RPMI8226 (cell line): ENCODE measurements around the gene PARD3B.
A peak's percentile ranks its signal among the peaks of the same experiment; 100 is the strongest.

Experiments
- DNase-seq: peaks from one replicate; pipeline ENCODE4 v3.0.0-alpha.2; 2015

Gene PARD3B

GRCh38 chr2:204772546-204772945, 227.3 kb downstream of the PARD3B start:
- DNase-seq, result no peak

- DNase-seq, result no peak
Observed at GRCh38 chr2:204775766-204776165, 230.5 kb downstream of the PARD3B start.

- no peak for DNase-seq
Observed at GRCh38 chr2:204776781-204777559, 231.7 kb downstream of the PARD3B start.

- no peak for DNase-seq
Observed at GRCh38 chr2:204779771-204780170, 234.5 kb downstream of the PARD3B start.

GRCh38 chr2:204781941-204782340, 236.7 kb downstream of the PARD3B start:
- no peak for DNase-seq

- DNase-seq, result no peak
Observed at GRCh38 chr2:204790076-204790475, 244.8 kb downstream of the PARD3B start.

- DNase-seq, result no peak
Observed at GRCh38 chr2:204791230-204791629, 246.0 kb downstream of the PARD3B start.

- DNase-seq, result no peak
Observed at GRCh38 chr2:204794624-204795023, 249.3 kb downstream of the PARD3B start.

- no peak for DNase-seq
Observed at GRCh38 chr2:204795156-204795555, 249.9 kb downstream of the PARD3B start.

- DNase-seq, result no peak
Observed at GRCh38 chr2:204796581-204796980, 251.3 kb downstream of the PARD3B start.

GRCh38 chr2:204799791-204800190, 254.5 kb downstream of the PARD3B start:
- no peak for DNase-seq

- DNase-seq, result no peak
Observed at GRCh38 chr2:204808494-204808893, 263.2 kb downstream of the PARD3B start.

GRCh38 chr2:204824751-204825453, 279.6 kb downstream of the PARD3B start:
- DNase-seq, result peak; percentile 30

GRCh38 chr2:204825681-204826080, 280.4 kb downstream of the PARD3B start:
- DNase-seq, result peak; percentile 84

GRCh38 chr2:204827701-204828590, 282.7 kb downstream of the PARD3B start:
- DNase-seq, result no peak

GRCh38 chr2:204834716-204835384, 289.6 kb downstream of the PARD3B start:
- DNase-seq, result peak; percentile 83

- no peak for DNase-seq
Observed at GRCh38 chr2:204835786-204836185, 290.5 kb downstream of the PARD3B start.

GRCh38 chr2:204840504-204840903, 295.2 kb downstream of the PARD3B start:
- DNase-seq, result no peak

GRCh38 chr2:204842068-204842467, 296.8 kb downstream of the PARD3B start:
- no peak for DNase-seq

- DNase-seq, result peak; percentile 91
Observed at GRCh38 chr2:204842661-204843485, 297.6 kb downstream of the PARD3B start.

GRCh38 chr2:204846471-204846870, 301.2 kb downstream of the PARD3B start:
- DNase-seq, result peak; percentile 11

GRCh38 chr2:204849892-204850291, 304.6 kb downstream of the PARD3B start:
- peak; percentile 20 for DNase-seq
